GM23338 (cell line): ENCODE measurements around the gene RBM33. TPM values are rescaled to one million over a fixed set of nuclear protein-coding genes. Genes with fewer than 3 reads are reported as not detected.

Source experiments
- ATAC-seq: fragments of 200-7000 bp; cut with Tn5 transposase; 3 replicates; pipeline ENCODE4 v1.9.1; 2020
- DNase-seq: peaks from one replicate; pipeline ENCODE4 v3.0.0-alpha.2; 2015; ENCODE audit warnings: low spot score
- H2AFZ ChIP-seq: fragments of 200-600 bp; sonication (generic); 2 replicates; pipeline ENCODE4 v1.8.0; 2016; ENCODE audit warnings: antibody characterized with exemption, mild to moderate bottlenecking, moderate library complexity
- H3F3A ChIP-seq: fragments of 200-600 bp; sonication (generic); replicated peaks from 2 replicates; pipeline ENCODE4 v1.8.0; 2017; ENCODE audit warnings: antibody characterized with exemption, mixed run types, low read depth
- H3K27ac ChIP-seq: fragments of 200-600 bp; sonication (generic); 2 replicates; pipeline ENCODE4 v1.6.1; 2016; ENCODE audit warnings: low read depth
- H3K27me3 ChIP-seq: fragments of 200-600 bp; sonication (generic); 2 replicates; pipeline ENCODE4 v1.8.0; 2016; ENCODE audit warnings: mild to moderate bottlenecking, mixed run types, moderate library complexity; ENCODE audit not compliant: insufficient read depth
- H3K36me3 ChIP-seq: fragments of 200-600 bp; sonication (generic); 2 replicates; pipeline ENCODE4 v1.8.0; 2016; ENCODE audit warnings: mild to moderate bottlenecking; ENCODE audit not compliant: insufficient read depth
- H3K4me1 ChIP-seq: fragments of 200-600 bp; sonication (generic); 2 replicates; pipeline ENCODE4 v1.8.0; 2016; ENCODE audit warnings: mild to moderate bottlenecking, moderate library complexity; ENCODE audit not compliant: insufficient read depth
- H3K4me2 ChIP-seq: fragments of 200-600 bp; sonication (generic); 2 replicates; pipeline ENCODE4 v1.7.1; 2017; ENCODE audit warnings: mixed run types
- H3K4me3 ChIP-seq: fragments of 200-600 bp; sonication (generic); 2 replicates; pipeline ENCODE4 v1.6.1; 2016; ENCODE audit warnings: mixed run types
- H3K79me2 ChIP-seq: fragments of 200-600 bp; sonication (generic); replicated peaks from 2 replicates; pipeline ENCODE4 v1.8.0; 2017; ENCODE audit warnings: mild to moderate bottlenecking; ENCODE audit not compliant: insufficient read depth
- H3K9me2 ChIP-seq: fragments of 200-600 bp; sonication (generic); 2 replicates; pipeline ENCODE4 v1.8.0; 2017; ENCODE audit not compliant: insufficient read depth
- H4K20me1 ChIP-seq: fragments of 200-600 bp; sonication (generic); replicated peaks from 2 replicates; pipeline ENCODE4 v1.8.0; 2017; ENCODE audit warnings: mild to moderate bottlenecking; ENCODE audit not compliant: insufficient read depth
- H3K27ac Mint-ChIP-seq: 2 replicates; pipeline ENCODE4 v1.8.0; 2020; ENCODE audit warnings: inconsistent platforms, mild to moderate bottlenecking, moderate library complexity, mixed read lengths
- H3K27me3 Mint-ChIP-seq: 3 replicates; pipeline ENCODE4 v1.8.0; 2022; ENCODE audit warnings: low read depth, mild to moderate bottlenecking, moderate library complexity, mixed read lengths, inconsistent platforms; ENCODE audit not compliant: insufficient read depth, poor library complexity
- H3K36me3 Mint-ChIP-seq: 3 replicates; pipeline ENCODE4 v1.8.0; 2021; ENCODE audit warnings: low read depth, mild to moderate bottlenecking, inconsistent platforms, moderate library complexity, mixed read lengths
- H3K4me1 Mint-ChIP-seq: 3 replicates; pipeline ENCODE4 v1.8.0; 2020; ENCODE audit warnings: mild to moderate bottlenecking, inconsistent platforms, mixed read lengths
- H3K4me3 Mint-ChIP-seq: 3 replicates; pipeline ENCODE4 v1.8.0; 2021; ENCODE audit warnings: moderate library complexity, mild to moderate bottlenecking, inconsistent platforms, mixed read lengths
- H3K9me3 Mint-ChIP-seq: 3 replicates; pipeline ENCODE4 v1.8.0; 2020; ENCODE audit warnings: moderate library complexity, mild to moderate bottlenecking, inconsistent platforms, mixed read lengths
- ETS1 ChIP-seq: IDR thresholded peaks from 2 replicates; pipeline ENCODE4 v1.6.1; 2016; ENCODE audit warnings: antibody characterized with exemption
- EZH2 ChIP-seq: fragments of 200-600 bp; sonication (generic); IDR thresholded peaks from one replicate; pipeline ENCODE4 v1.8.0; 2017; ENCODE audit warnings: antibody characterized with exemption, mild to moderate bottlenecking, low read depth; ENCODE audit not compliant: unreplicated experiment
- EZH2phosphoT487 ChIP-seq: fragments of 200-600 bp; sonication (generic); IDR thresholded peaks from one replicate; pipeline ENCODE4 v1.8.1; 2018; ENCODE audit warnings: antibody characterized with exemption; ENCODE audit not compliant: unreplicated experiment
- JUNB ChIP-seq: IDR thresholded peaks from one replicate; pipeline ENCODE4 v1.6.1; 2016; ENCODE audit warnings: antibody characterized with exemption; ENCODE audit not compliant: unreplicated experiment
- POLR2AphosphoS5 ChIP-seq: IDR thresholded peaks from 2 replicates; pipeline ENCODE4 v1.6.1; 2016; ENCODE audit warnings: antibody characterized with exemption, low read depth
- REST ChIP-seq: IDR thresholded peaks from one replicate; pipeline ENCODE4 v1.6.1; 2018; ENCODE audit warnings: antibody characterized with exemption; ENCODE audit not compliant: unreplicated experiment
- STAT1 ChIP-seq: IDR thresholded peaks from one replicate; pipeline ENCODE4 v1.6.1; 2016; ENCODE audit warnings: antibody characterized with exemption; ENCODE audit not compliant: unreplicated experiment
- ZNF114 ChIP-seq: fragments of 250-450 bp; sonication (Bioruptor Pico); IDR thresholded peaks from 2 replicates; pipeline ENCODE4 v1.5.0; 2020; ENCODE audit warnings: mild to moderate bottlenecking, moderate library complexity
- ZNF462 ChIP-seq: fragments of 250-450 bp; sonication (Bioruptor Pico); IDR thresholded peaks from 2 replicates; pipeline ENCODE4 v1.5.0; 2020; ENCODE audit warnings: mild to moderate bottlenecking, moderate library complexity
- polyA plus RNA-seq: library from polyadenylated mRNA; unstranded; fragments of >200 nt; fragmentation: Nextera tagmentation; extraction: Ambion mirVana; gene quantifications from 2 replicates; pipeline ENCODE4 v1.2.1, GENCODE V29; 2016
- total RNA-seq: library from RNA; depleted of rRNA; stranded (reverse); fragments of >200 nt; shearing (Covaris generic); gene quantifications from 2 replicates; pipeline ENCODE4 v1.2.3, GENCODE V29; 2014

The RBM33 gene
- total and polyA plus RNA-seq, 2 experiments from 2014 or later: 47.7 to 94.7 TPM

- TF ChIP-seq ZNF462 (no peak), ETS1 (no peak)
Measured at GRCh38 chr7:155670521-155670920, 26.1 kb downstream of the RBM33 start (continued).

- peaks cover 15% of the 10 kb centered on the region; the same call in 2 of the 3 replicates for H3K36me3 Mint-ChIP-seq
- H3K9me2 ChIP-seq: no peaks in the 10 kb centered on the region
- no peak overlapping the region; the same call in 1 of the 2 replicates for H3K27ac Mint-ChIP-seq
- H3K9me3 Mint-ChIP-seq: no peaks in the 10 kb centered on the region
- no peaks in the 10 kb centered on the region for H3K36me3 ChIP-seq
- no peak overlapping the region for H3K4me2 ChIP-seq
- peaks cover 14% of the 10 kb centered on the region; the same call in 2 of the 3 replicates for H3K4me1 Mint-ChIP-seq
- H3K27me3 Mint-ChIP-seq: no peaks in the 10 kb centered on the region
- H2AFZ ChIP-seq: no peak overlapping the region
- ATAC-seq: no peak
- no peak overlapping the region for H3K4me3 Mint-ChIP-seq
- H3K4me3 ChIP-seq: no peak overlapping the region
- H3K4me1 ChIP-seq: peaks cover under 1% of the 10 kb centered on the region; the same call in 1 of the 2 replicates
- H4K20me1 ChIP-seq: peaks cover 43% of the 10 kb centered on the region
- no peaks in the 10 kb centered on the region for H3K27me3 ChIP-seq
- H3K27ac ChIP-seq: no peak overlapping the region
- no peaks in the 10 kb centered on the region for H3F3A ChIP-seq
- H3K79me2 ChIP-seq: peaks cover 92% of the 10 kb centered on the region
- DNase-seq: no peak
- TF ChIP-seq ETS1 (no peak), STAT1 (no peak), EZH2 (no peak), EZH2phosphoT487 (no peak), REST (no peak), ZNF114 (CRISPR knock-in tag) (no peak), JUNB (no peak), POLR2AphosphoS5 (no peak)
Measured at GRCh38 chr7:155674556-155674955, 30.1 kb downstream of the RBM33 start.
